ENCODE measurements around the gene ENAH.

Gene ENAH

GRCh38 chr1:225537554-225538251 is 115.2 kb downstream of the ENAH start:
- Histone ChIP-seq H4K20me1 (ENCODE audit: low read depth, low read length) (no peaks in the 10 kb centered on the region; the same call in 1 of the 2 replicates), H3K4me2 (ENCODE audit: low read depth, low read length, poor library complexity, severe bottlenecking) (no peak overlapping the region), H2AFZ (ENCODE audit: low read depth, low read length, severe bottlenecking) (no peak overlapping the region), H3K9me2 (replicated peaks; ENCODE audit: insufficient read depth, low read length) (no peaks in the 10 kb centered on the region), H3F3A (ENCODE audit: insufficient read depth) (no peaks in the 10 kb centered on the region), H3K9me3 (ENCODE audit: insufficient read depth, low read length) (no peaks in the 10 kb centered on the region), H3K9ac (ENCODE audit: low read length) (no peak overlapping the region), H3K4me3 (ENCODE audit: insufficient read depth, low read length, poor library complexity, severe bottlenecking) (no peak overlapping the region), H3K36me3 (ENCODE audit: low read length) (no peaks in the 10 kb centered on the region), H3K27me3 (ENCODE audit: low read length) (no peaks in the 10 kb centered on the region), H3K27ac (ENCODE audit: low read depth, low read length) (no peak overlapping the region), H3K79me2 (ENCODE audit: insufficient read depth, low read length) (no peaks in the 10 kb centered on the region)
- no peak for TF ChIP-seq EZH2phosphoT487 (conservative IDR thresholded peaks at IDR 0.05; ENCODE audit: low read length)
- TF ChIP-seq CTCF (IDR thresholded peaks at IDR 0.05; ENCODE audit: insufficient read depth, low read length, poor library complexity, severe bottlenecking) = no peak

- Histone ChIP-seq H3K27ac (ENCODE audit: low read depth, low read length) (no peak overlapping the region), H3K9me2 (replicated peaks; ENCODE audit: insufficient read depth, low read length) (no peaks in the 10 kb centered on the region), H3K4me2 (ENCODE audit: low read depth, low read length, poor library complexity, severe bottlenecking) (no peak overlapping the region), H3F3A (ENCODE audit: insufficient read depth) (no peaks in the 10 kb centered on the region), H2AFZ (ENCODE audit: low read depth, low read length, severe bottlenecking) (no peak overlapping the region), H3K79me2 (ENCODE audit: insufficient read depth, low read length) (no peaks in the 10 kb centered on the region), H3K27me3 (ENCODE audit: low read length) (no peaks in the 10 kb centered on the region), H3K36me3 (ENCODE audit: low read length) (no peaks in the 10 kb centered on the region), H3K9me3 (ENCODE audit: insufficient read depth, low read length) (no peaks in the 10 kb centered on the region), H3K9ac (ENCODE audit: low read length) (no peak overlapping the region), H3K4me3 (ENCODE audit: insufficient read depth, low read length, poor library complexity, severe bottlenecking) (no peak overlapping the region), H4K20me1 (ENCODE audit: low read depth, low read length) (no peaks in the 10 kb centered on the region; the same call in 1 of the 2 replicates)
- TF ChIP-seq EZH2phosphoT487 (conservative IDR thresholded peaks at IDR 0.05; ENCODE audit: low read length) (no peak), CTCF (IDR thresholded peaks at IDR 0.05; ENCODE audit: insufficient read depth, low read length, poor library complexity, severe bottlenecking) (no peak)
Measured at GRCh38 chr1:225535280-225535679, 117.6 kb downstream of the ENAH start.

- H2AFZ ChIP-seq (ENCODE audit: low read depth, low read length, severe bottlenecking) = no peak overlapping the region
- H3F3A ChIP-seq (ENCODE audit: insufficient read depth) = no peaks in the 10 kb centered on the region
- H3K36me3 ChIP-seq (ENCODE audit: low read length) = no peaks in the 10 kb centered on the region
- no peak overlapping the region for H3K4me2 ChIP-seq (ENCODE audit: low read depth, low read length, poor library complexity, severe bottlenecking)
- no peaks in the 10 kb centered on the region; the same call in 1 of the 2 replicates for H4K20me1 ChIP-seq (ENCODE audit: low read depth, low read length)
- H3K27ac ChIP-seq (ENCODE audit: low read depth, low read length) = no peak overlapping the region
- H3K9ac ChIP-seq (ENCODE audit: low read length) = no peak overlapping the region
- H3K9me3 ChIP-seq (ENCODE audit: insufficient read depth, low read length) = no peaks in the 10 kb centered on the region
- H3K27me3 ChIP-seq (ENCODE audit: low read length) = no peaks in the 10 kb centered on the region
- TF ChIP-seq CTCF (IDR thresholded peaks at IDR 0.05; ENCODE audit: insufficient read depth, low read length, poor library complexity, severe bottlenecking) (no peak), EZH2phosphoT487 (conservative IDR thresholded peaks at IDR 0.05; ENCODE audit: low read length) (no peak)
- no peaks in the 10 kb centered on the region for H3K9me2 ChIP-seq (replicated peaks; ENCODE audit: insufficient read depth, low read length)
- no peak overlapping the region for H3K4me3 ChIP-seq (ENCODE audit: insufficient read depth, low read length, poor library complexity, severe bottlenecking)
- no peaks in the 10 kb centered on the region for H3K79me2 ChIP-seq (ENCODE audit: insufficient read depth, low read length)
Measured at GRCh38 chr1:225534772-225535171, 118.2 kb downstream of the ENAH start.
